BLaER1 treated with 17β-estradiol and CSF1 and Interleukin-3, amounts not matched to agents 10 nM and 100 nM (cell line): ENCODE results near the gene HDLBP.
A peak's percentile ranks its signal among the peaks of the same experiment; 100 is the strongest.

Experiments
- H3K27ac ChIP-seq, 11 experiments: shearing (Covaris generic); formaldehyde crosslinking; 2 replicates each; pipeline ENCODE4 v1.8.1; 2022
- H3K27me3 ChIP-seq, 11 experiments: shearing (Covaris generic); formaldehyde crosslinking; 2 replicates each; pipeline ENCODE4 v1.8.1; 2022
- H3K36me3 ChIP-seq, 11 experiments: shearing (Covaris generic); formaldehyde crosslinking; 2 replicates each; pipeline ENCODE4 v1.8.1; 2022
- H3K4me1 ChIP-seq, 10 experiments: shearing (Covaris generic); formaldehyde crosslinking; 2 replicates each; pipeline ENCODE4 v1.8.1; 2022
- H3K4me2 ChIP-seq, 11 experiments: shearing (Covaris generic); formaldehyde crosslinking; 2 replicates each; pipeline ENCODE4 v1.8.1; 2022
- H3K4me3 ChIP-seq, 10 experiments: shearing (Covaris generic); formaldehyde crosslinking; 2 replicates each; pipeline ENCODE4 v1.8.1; 2022
- H3K9ac ChIP-seq, 11 experiments: shearing (Covaris generic); formaldehyde crosslinking; 2 replicates each; pipeline ENCODE4 v1.8.1; 2022
- H3K9me3 ChIP-seq, 11 experiments: shearing (Covaris generic); formaldehyde crosslinking; replicated peaks in 1 of 11; 2 replicates each; pipeline ENCODE4 v1.8.1; 2022
- H4K20me1 ChIP-seq, 11 experiments: shearing (Covaris generic); formaldehyde crosslinking; 2 replicates each; pipeline ENCODE4 v1.8.1; 2022
- Cebpa-rat ChIP-seq, 11 experiments: shearing (Covaris generic); IDR thresholded peaks; 2 replicates each; pipeline ENCODE4 v1.8.1; 2022

HDLBP gene

DNA sequence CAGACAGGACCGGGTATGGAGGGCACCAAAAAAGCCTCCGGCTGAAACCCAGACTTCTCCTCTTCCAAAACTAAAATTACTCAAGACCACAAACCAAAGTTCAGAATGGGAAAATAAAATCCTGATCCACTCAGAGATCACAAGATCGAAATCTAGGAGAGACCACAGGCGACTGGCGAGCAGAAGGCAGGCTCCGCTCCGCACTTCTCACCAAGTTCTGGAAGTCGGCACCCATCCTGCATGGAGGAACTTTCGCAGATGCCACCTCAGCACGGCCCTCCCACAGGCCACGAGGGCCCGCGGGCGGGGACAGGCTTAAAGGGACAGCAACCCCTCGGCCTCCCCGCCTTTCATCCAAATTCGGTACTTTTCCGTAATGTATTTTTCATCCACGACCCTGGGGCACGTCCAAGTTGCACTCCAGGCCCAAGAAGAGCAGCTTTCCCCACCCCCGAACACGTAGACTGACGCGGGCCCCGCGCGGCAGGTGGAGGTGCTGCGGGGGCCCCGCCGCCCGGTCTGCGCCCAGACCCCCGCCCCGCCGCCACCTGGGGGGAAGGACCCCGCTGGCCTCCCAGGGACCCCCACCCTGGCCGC is 43.7 kb downstream of the HDLBP start:
- peak overlapping the region; percentile 68 to 96 (median 87) for H3K4me2 ChIP-seq
- no peak for TF ChIP-seq Cebpa-rat (IDR thresholded peaks at IDR 0.05)
- H3K27me3 ChIP-seq: peaks cover 0 to 44% (median 36%) of the 10 kb centered on the region in 11 experiments; a peak in 18 of 22 replicates
- H3K36me3 ChIP-seq: peaks cover 23 to 45% (median 33%) of the 10 kb centered on the region in 11 experiments
- H4K20me1 ChIP-seq: peaks cover 73 to 89% (median 81%) of the 10 kb centered on the region in 11 experiments
- H3K27ac ChIP-seq: peak overlapping the region; percentile 61 to 88 (median 80)
- H3K4me1 ChIP-seq: peaks cover 32 to 49% (median 37%) of the 10 kb centered on the region in 10 experiments
- peak overlapping the region; percentile 77 to 96 (median 86) for H3K9ac ChIP-seq
- H3K4me3 ChIP-seq: peak overlapping the region; percentile 80 to 98 (median 88)
- H3K9me3 ChIP-seq: peaks cover 11 to 22% (median 14%) of the 10 kb centered on the region in 11 experiments

DNA sequence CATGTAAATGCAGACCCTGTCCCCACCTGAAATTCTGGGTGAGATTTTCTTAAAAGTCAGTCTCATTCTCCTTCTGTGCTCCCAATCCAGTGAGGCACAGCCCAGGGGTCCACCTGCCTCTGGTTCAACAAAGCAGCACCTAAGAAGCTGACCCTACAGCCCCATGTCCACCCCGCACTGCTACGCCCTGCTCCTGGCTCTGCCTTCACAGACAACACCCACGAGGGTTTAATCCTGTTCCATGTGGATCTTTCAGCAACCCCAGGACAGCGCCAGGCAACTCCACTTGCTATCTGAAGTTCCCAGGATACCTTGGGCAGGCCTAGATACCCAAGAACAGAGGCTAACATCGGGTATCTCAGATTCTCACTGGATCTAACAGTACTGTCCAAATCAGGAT is 44.9 kb downstream of the HDLBP start:
- H3K9ac ChIP-seq: peak overlapping the region in 6 of 11 experiments; percentile 83 to 96 (median 86); a peak in 7 of 22 replicates

DNA sequence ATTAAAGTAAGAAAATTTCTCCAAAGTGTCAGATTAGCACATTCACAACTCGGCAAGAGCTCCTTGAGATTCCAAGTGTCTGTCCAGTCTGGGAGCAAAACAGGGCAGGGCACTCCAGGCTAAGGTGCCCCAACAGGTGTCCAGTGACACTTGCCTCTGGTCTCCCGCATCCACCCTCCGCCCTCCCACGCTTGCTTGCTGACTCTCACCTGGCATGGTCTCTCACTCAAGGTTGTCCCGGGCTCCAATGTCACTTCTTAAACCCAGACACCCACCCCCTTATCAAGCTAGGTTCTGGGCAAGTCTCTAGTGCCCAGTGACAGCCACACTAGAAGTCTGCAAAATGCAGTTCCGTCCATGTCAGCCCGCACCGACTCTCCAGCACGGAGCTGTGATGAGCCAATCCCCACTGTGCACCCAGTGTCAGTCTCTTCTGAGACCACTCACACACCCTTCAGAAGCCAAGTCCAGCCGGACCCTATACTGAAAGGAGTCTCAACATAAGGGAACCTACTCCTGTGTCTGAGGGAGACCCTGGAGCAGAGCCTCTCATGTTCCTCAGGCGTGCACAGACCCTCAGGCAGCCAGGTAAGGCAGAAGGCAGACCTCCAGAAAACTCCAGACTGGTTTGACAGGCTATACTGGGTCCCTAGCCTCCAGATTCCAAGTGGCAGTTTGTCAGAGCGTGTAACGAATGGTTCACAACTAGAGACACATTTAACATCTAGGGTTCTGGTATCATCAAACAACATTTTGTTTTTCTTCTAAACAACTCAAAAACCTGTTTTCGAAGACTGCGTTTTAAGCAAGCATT is 45.6 kb downstream of the HDLBP start:
- TF ChIP-seq Cebpa-rat (IDR thresholded peaks at IDR 0.05): no peak
- Histone ChIP-seq H3K4me3 (no peak overlapping the region; a peak in 1 of 20 replicates), H3K27me3 (peaks cover 0 to 42% (median 36%) of the 10 kb centered on the region in 11 experiments; a peak in 18 of 22 replicates), H3K9ac (peak overlapping the region in 5 of 11 experiments; percentile 1 to 96 (median 85); a peak in 4 of 22 replicates), H3K9me3 (peaks cover 0 to 3% (median 0%) of the 10 kb centered on the region in 11 experiments; a peak in 3 of 22 replicates), H4K20me1 (peaks cover 72 to 96% (median 89%) of the 10 kb centered on the region in 11 experiments), H3K4me2 (peak overlapping the region in 9 of 11 experiments; percentile 4 to 96 (median 83); a peak in 11 of 22 replicates), H3K36me3 (peaks cover 42 to 57% (median 48%) of the 10 kb centered on the region in 11 experiments), H3K27ac (no peak overlapping the region), H3K4me1 (peaks cover 32 to 49% (median 37%) of the 10 kb centered on the region in 10 experiments)

More for the DNA sequence above, 44.9 kb downstream of the HDLBP start:
- peaks cover 73 to 96% (median 89%) of the 10 kb centered on the region in 11 experiments for H4K20me1 ChIP-seq
- H3K27ac ChIP-seq: no peak overlapping the region
- peaks cover 32 to 49% (median 37%) of the 10 kb centered on the region in 10 experiments for H3K4me1 ChIP-seq
- H3K9me3 ChIP-seq: peaks cover 2 to 9% (median 4%) of the 10 kb centered on the region in 11 experiments
- peak overlapping the region; percentile 68 to 96 (median 87) for H3K4me2 ChIP-seq
- H3K36me3 ChIP-seq: peaks cover 36 to 53% (median 42%) of the 10 kb centered on the region in 11 experiments
- no peak for TF ChIP-seq Cebpa-rat (IDR thresholded peaks at IDR 0.05)
- H3K27me3 ChIP-seq: peaks cover 0 to 44% (median 36%) of the 10 kb centered on the region in 11 experiments; a peak in 18 of 22 replicates
- H3K4me3 ChIP-seq: peak overlapping the region in 3 of 10 experiments; percentile 90 to 98 (median 97); a peak in 3 of 20 replicates

DNA sequence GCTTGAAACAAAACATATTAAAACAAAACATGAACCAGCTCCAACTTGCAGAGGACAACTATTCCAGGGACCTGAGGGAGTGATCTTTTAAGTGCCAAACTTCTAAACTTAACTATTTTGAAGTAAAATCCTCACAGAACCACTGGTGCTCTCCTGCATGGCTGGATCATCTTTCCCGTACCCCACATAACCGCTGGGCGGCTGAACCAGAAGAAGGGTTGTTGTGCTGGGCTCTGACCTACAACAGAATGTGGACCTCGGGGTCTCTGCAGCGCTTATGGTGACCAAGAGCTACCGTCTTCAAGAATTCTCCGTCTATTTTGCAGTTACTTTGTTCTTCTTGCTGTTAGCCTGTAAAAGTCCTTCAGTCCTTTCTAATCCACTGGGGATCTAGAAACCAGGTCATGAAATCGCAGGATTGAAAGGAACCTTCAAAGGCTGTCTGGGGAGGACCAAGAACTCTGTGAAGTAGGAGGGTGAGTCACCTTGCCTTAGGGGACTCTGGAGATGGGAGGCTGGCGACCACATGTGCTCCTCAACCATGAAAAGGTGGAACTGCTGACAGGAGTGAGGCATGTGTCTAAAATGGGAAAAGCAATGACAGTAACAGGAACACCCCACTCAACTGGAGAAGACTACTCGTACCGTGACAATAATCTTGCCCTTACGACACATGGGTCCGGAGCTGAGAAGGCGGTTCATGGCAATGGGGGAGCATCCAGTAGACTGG is 46.6 kb downstream of the HDLBP start:
- Histone ChIP-seq H3K9me3 (no peaks in the 10 kb centered on the region), H3K4me2 (peak overlapping the region in 3 of 11 experiments; percentile 6 to 91 (median 31); a peak in 3 of 22 replicates), H3K27me3 (peaks cover 0 to 32% (median 27%) of the 10 kb centered on the region in 11 experiments; a peak in 18 of 22 replicates), H4K20me1 (peaks cover 63 to 96% (median 87%) of the 10 kb centered on the region in 11 experiments), H3K4me1 (peaks cover 32 to 44% (median 37%) of the 10 kb centered on the region in 10 experiments), H3K9ac (peak overlapping the region in 1 of 11 experiments; percentile 21; a peak in 1 of 22 replicates), H3K4me3 (no peak overlapping the region), H3K36me3 (peaks cover 53 to 64% (median 56%) of the 10 kb centered on the region in 11 experiments), H3K27ac (no peak overlapping the region)
- TF ChIP-seq Cebpa-rat (IDR thresholded peaks at IDR 0.05): no peak

DNA sequence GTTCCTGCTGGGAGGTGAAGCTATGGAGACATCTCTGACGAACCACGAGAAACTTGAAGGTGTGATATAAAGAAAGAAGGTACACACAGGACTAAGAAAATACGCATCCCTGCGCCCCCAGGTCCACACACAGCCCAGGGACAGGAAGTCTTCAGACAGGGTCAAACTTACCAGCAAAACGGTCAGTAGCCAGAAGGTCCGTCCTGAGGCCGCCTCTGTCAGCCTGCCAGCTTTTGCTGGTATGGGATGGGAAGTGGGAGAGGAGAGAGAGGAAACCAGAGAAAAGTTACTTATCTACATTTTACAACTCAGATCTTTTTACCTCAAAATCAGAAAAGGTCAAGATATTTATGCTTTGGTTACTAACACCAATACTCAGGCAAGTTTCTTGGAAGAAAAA is 47.2 kb downstream of the HDLBP start:
- Histone ChIP-seq H3K27ac (no peak overlapping the region), H3K36me3 (peaks cover 58 to 70% (median 61%) of the 10 kb centered on the region in 11 experiments), H3K27me3 (peaks cover 0 to 26% (median 21%) of the 10 kb centered on the region in 11 experiments; a peak in 18 of 22 replicates), H3K9me3 (no peaks in the 10 kb centered on the region), H3K4me2 (no peak overlapping the region), H3K4me3 (no peak overlapping the region), H3K4me1 (peaks cover 30 to 38% (median 34%) of the 10 kb centered on the region in 10 experiments), H3K9ac (peak overlapping the region in 1 of 11 experiments; percentile 21; a peak in 2 of 22 replicates), H4K20me1 (peaks cover 58 to 96% (median 84%) of the 10 kb centered on the region in 11 experiments)
- TF ChIP-seq Cebpa-rat (IDR thresholded peaks at IDR 0.05): no peak

DNA sequence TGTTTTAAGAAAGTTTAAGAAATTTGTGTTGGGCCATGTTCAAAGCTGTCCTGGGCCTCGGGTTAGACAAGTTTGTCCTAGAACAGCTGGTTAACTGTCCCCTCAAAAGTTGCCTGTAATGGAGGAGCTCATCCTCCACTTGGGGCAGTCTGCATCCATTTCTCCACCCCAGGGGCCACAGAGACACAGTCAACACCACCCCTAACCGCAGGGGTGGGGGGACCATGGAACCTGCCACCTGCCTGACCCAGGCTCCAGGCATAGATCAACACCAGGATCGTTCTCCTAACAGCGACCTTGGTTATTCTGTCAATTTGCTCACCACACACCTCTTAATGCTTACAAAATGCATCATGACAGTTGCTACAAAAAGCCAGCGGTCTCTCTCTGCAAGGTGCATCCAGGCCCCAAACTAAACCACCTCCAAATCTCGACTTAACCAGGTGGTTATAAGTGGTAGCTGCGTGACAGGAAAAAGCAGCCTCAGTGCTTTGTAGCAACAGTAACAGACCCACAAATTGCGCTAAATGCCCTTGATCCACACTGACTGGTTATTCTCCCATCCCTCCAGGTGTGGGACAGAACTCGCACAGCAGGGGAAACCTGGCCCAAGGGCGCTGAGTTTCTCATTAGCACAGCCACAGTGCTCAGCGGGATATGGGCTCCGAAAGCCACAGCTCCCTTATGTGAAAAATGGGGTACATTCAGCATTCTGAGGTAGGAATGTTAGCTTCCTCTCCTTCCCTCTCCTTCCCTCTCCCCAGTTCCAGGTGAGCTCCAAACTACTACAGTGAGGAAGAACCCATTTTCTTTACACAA is 48.0 kb downstream of the HDLBP start:
- Histone ChIP-seq H3K36me3 (peaks cover 67 to 78% (median 70%) of the 10 kb centered on the region in 11 experiments), H3K4me1 (peaks cover 25 to 33% (median 29%) of the 10 kb centered on the region in 10 experiments), H3K27me3 (peaks cover 0 to 20% (median 14%) of the 10 kb centered on the region in 11 experiments; a peak in 16 of 22 replicates), H3K4me2 (no peak overlapping the region), H3K9me3 (no peaks in the 10 kb centered on the region), H3K9ac (peak overlapping the region in 1 of 11 experiments; percentile 21; a peak in 1 of 22 replicates), H3K4me3 (no peak overlapping the region), H4K20me1 (peaks cover 53 to 97% (median 84%) of the 10 kb centered on the region in 11 experiments), H3K27ac (no peak overlapping the region)
- no peak for TF ChIP-seq Cebpa-rat (IDR thresholded peaks at IDR 0.05)

DNA sequence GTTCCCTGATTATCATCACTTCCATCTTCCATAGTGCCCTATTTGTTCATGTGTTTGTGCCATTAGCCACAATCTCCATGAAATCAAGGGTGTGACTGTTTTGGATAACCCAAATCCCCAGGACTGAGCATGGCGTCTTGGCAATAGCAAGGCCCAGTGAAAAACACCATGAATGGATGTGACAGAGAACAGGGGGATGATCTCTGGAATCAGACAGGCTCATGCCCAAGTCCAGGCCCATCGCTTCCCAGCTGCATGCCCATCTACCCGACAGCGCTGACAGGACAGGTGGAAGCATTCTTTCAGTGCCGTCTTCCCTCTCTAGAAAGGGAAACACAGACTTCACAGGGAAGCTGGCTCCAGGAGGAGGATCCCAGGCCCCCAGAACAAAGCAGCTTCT is 50.0 kb downstream of the HDLBP start:
- Histone ChIP-seq H3K4me3 (no peak overlapping the region), H3K27ac (no peak overlapping the region), H3K4me1 (peaks cover 14 to 19% (median 15%) of the 10 kb centered on the region in 10 experiments; a peak in 19 of 20 replicates), H3K27me3 (0 out of 22 replicates have a peak, but pooled peaks cover 0 to 1% (median 0%) of the 10 kb centered on the region in 11 experiments), H3K4me2 (no peak overlapping the region), H3K9me3 (no peaks in the 10 kb centered on the region), H3K9ac (no peak overlapping the region), H3K36me3 (peaks cover 86 to 98% (median 89%) of the 10 kb centered on the region in 11 experiments), H4K20me1 (peaks cover 34 to 99% (median 77%) of the 10 kb centered on the region in 11 experiments)
- TF ChIP-seq Cebpa-rat (IDR thresholded peaks at IDR 0.05): no peak
